Lung (tissue), 12 donors: ENCODE results near the gene BCL6. TPM values are rescaled to one million over a fixed set of nuclear protein-coding genes. Genes with fewer than 3 reads are reported as not detected.

Experiments
- ATAC-seq: fragments of 200-7000 bp; cut with Tn5 transposase; one replicate; pipeline ENCODE4 v1.9.1; 2020; ENCODE audit warnings: moderate number of reproducible peaks; ENCODE audit not compliant: insufficient read depth, low FRiP score
- DNase-seq, 3 donors: peaks; one replicate each; pipeline ENCODE4 v3.0.0-alpha.2; 2013 to 2017
- H3K27ac ChIP-seq, 2 donors: one replicate each; pipeline ENCODE4 v1.5.1; 2013; ENCODE audit warnings: mild to moderate bottlenecking in 2 of 2, moderate library complexity in 2 of 2, control low read depth in 1 of 2, inconsistent platforms in 1 of 2, low read depth in 1 of 2, low read length in 1 of 2
- H3K27me3 ChIP-seq, 3 donors: one replicate each; pipeline ENCODE4 v1.5.1; 2013; ENCODE audit warnings: low read length in 2 of 3; ENCODE audit not compliant: control insufficient read depth in 3 of 3, insufficient read depth in 3 of 3
- H3K36me3 ChIP-seq, 4 donors: one replicate each; pipeline ENCODE4 v1.5.1; 2013; ENCODE audit warnings: low read length in 4 of 4, mild to moderate bottlenecking in 1 of 4, moderate library complexity in 1 of 4; ENCODE audit not compliant: control insufficient read depth in 4 of 4, insufficient read depth in 4 of 4
- H3K4me1 ChIP-seq, 5 donors: one replicate each; pipeline ENCODE4 v1.5.1; 2013; ENCODE audit warnings: low read length in 5 of 5, mild to moderate bottlenecking in 2 of 5, moderate library complexity in 1 of 5; ENCODE audit not compliant: control insufficient read depth in 5 of 5, insufficient read depth in 5 of 5
- H3K4me3 ChIP-seq: one replicate; pipeline ENCODE4 v1.5.1; 2013; ENCODE audit warnings: mild to moderate bottlenecking, control low read depth, moderate library complexity
- H3K9ac ChIP-seq, 2 donors: one replicate each; pipeline ENCODE4 v1.5.1; 2013; ENCODE audit warnings: low read length in 2 of 2, control low read depth in 1 of 2; ENCODE audit not compliant: insufficient read depth in 1 of 2
- H3K9me3 ChIP-seq, 4 donors: one replicate each; pipeline ENCODE4 v1.5.1; 2013; ENCODE audit warnings: low read length in 3 of 4, mild to moderate bottlenecking in 1 of 4, moderate library complexity in 1 of 4; ENCODE audit not compliant: control insufficient read depth in 4 of 4, insufficient read depth in 3 of 4
- WGBS, 2 donors: extraction: QIAGEN DNeasy Blood & Tissue Kit; methylation state at CpG; one replicate each; pipeline ENCODE4 v1.1.7; 2013; 5-methylcytosine and 5-hydroxymethylcytosine counted together
- polyA plus RNA-seq, 2 donors: library from polyadenylated mRNA; stranded (reverse); fragments of 200-250 nt; gene quantifications; one replicate each; pipeline ENCODE4 v1.2.1, GENCODE V29; 2013
- total RNA-seq, 2 donors: library from RNA; depleted of rRNA in 1 of 2; stranded (reverse); fragments of >200 nt in 1 of 2; gene quantifications; one replicate each; pipeline ENCODE4 v1.2.1, GENCODE V29; 2014 to 2021
- TF ChIP-seq, protein P1 (sequence below): IDR thresholded peaks from 2 replicates; pipeline ENCODE4 v1.5.1; 2012; ENCODE audit warnings: mild to moderate bottlenecking; ENCODE audit errors: control extremely low read depth, extremely low read depth
- donor health status: control.
- donor health status: control.
- donor health status: Bipolar disorder and iron deficiency.
- donor health status: healthy.
- donor health status: DM: yes; HTN: yes; CAD: no.

The BCL6 gene
- total and polyA plus RNA-seq, 4 donors: 29.4 to 137 (median 76.5) TPM

DNA sequence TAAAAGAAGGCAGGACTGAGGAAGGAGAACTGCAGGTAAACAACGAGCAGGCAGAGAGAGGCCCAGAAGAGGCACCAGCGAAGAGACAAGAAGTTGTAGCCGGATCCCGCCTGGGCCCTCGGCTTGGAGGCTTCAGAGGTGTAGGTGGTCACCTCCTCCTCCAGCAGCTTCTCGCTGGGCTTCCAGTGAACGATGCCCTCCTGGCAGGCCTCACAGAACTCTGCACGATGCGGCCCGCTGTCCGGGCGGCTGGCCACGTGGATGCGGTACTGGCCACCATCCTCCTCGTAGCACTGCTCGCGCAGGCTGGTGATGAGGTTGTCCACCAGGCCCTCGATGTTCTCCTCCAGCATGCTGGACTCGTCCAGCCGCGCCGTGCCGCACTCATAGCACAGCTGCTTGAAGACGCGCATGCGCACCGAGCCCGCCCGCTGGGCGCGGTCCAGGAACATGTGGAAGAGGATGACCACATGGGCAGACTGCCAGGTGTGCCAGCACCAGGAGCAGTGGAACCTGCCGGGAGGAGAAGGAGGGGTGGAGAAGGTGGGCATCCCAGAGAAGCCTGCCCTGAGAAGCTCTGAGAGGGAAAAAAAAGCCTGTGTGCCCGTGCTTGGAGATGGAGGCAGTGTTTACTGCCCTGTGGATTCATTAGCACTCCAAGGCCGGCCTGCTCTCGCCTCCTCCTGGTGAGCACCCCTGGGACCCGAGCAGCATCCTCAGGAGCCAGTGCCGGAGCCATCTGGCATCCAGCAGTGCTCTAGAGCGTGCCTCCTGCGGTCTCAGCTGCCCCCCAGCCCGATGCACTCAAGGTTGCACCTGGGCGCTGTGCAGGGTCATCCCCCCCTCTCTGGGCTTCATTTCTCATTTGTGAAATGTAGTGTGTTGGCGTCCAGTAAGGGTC lies 46.5 kb downstream of the BCL6 start:
- Histone ChIP-seq H3K27ac (no peak overlapping the region), H3K9ac (no peak overlapping the region), H3K36me3 (no peaks in the 10 kb centered on the region), H3K27me3 (no peaks in the 10 kb centered on the region), H3K9me3 (no peaks in the 10 kb centered on the region), H3K4me3 (no peak overlapping the region), H3K4me1 (peaks cover 0 to 4% (median 0%) of the 10 kb centered on the region in 5 donors)
- WGBS, 2 donors: 93 to 97% methylated on average over 37 to 41 of the region's 42 CpGs
- ATAC-seq (no peak), DNase-seq (no peak)
- TF ChIP-seq, protein P1, sequence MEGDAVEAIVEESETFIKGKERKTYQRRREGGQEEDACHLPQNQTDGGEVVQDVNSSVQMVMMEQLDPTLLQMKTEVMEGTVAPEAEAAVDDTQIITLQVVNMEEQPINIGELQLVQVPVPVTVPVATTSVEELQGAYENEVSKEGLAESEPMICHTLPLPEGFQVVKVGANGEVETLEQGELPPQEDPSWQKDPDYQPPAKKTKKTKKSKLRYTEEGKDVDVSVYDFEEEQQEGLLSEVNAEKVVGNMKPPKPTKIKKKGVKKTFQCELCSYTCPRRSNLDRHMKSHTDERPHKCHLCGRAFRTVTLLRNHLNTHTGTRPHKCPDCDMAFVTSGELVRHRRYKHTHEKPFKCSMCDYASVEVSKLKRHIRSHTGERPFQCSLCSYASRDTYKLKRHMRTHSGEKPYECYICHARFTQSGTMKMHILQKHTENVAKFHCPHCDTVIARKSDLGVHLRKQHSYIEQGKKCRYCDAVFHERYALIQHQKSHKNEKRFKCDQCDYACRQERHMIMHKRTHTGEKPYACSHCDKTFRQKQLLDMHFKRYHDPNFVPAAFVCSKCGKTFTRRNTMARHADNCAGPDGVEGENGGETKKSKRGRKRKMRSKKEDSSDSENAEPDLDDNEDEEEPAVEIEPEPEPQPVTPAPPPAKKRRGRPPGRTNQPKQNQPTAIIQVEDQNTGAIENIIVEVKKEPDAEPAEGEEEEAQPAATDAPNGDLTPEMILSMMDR: no peak

DNA sequence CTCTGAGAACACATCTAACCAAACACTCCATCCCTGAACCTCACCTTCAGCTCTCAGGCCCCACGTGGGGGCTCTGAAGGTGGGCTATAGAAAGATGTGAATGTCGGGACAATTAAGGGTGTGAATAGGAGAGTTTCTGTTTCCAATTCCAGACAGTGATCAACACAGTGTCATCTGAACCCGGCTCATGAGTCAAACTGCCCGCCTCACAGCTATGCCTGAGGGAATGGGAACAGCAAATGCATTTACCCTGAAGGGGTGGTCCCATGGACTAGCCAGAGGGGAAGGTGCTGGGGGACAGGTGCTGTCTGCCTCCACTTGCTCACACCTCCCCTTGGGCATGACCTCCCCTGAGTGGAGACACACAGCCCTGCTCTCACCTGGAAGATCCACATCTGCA lies 49.2 kb downstream of the BCL6 start:
- no peak for ATAC-seq
- H3K27ac ChIP-seq: no peak overlapping the region
- TF ChIP-seq, protein P1: no peak
- no peak for DNase-seq
- no peak overlapping the region for H3K4me3 ChIP-seq
- H3K9me3 ChIP-seq: no peaks in the 10 kb centered on the region
- peaks cover 0 to 4% (median 0%) of the 10 kb centered on the region in 5 donors for H3K4me1 ChIP-seq
- 49 to 53% methylated on average over 4 of the region's 4 CpGs for WGBS, 2 donors
- H3K36me3 ChIP-seq: no peaks in the 10 kb centered on the region
- no peaks in the 10 kb centered on the region for H3K27me3 ChIP-seq
- no peak overlapping the region for H3K9ac ChIP-seq

DNA sequence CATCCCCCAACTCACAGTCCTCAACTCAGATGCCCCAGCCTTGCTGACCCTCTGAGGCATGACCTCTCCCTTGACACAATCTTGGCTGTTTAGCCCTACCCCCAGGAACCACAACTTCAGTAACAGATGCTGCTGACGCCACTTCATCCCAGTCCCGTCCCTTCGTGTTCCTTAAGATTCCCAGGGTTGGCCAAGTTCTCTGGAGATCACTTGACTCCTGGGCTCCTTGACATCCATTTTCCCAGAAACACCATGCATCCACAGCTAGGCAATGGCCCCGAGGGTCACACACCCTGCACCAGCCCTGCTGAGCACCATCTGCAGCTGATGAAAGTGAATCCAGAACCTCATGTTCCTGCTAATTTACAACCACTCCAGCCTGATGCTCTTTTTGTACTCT lies 49.8 kb downstream of the BCL6 start:
- no peaks in the 10 kb centered on the region for H3K36me3 ChIP-seq
- H3K4me3 ChIP-seq: no peak overlapping the region
- H3K27me3 ChIP-seq: no peaks in the 10 kb centered on the region
- TF ChIP-seq, protein P1: no peak
- no peak for ATAC-seq
- DNase-seq: no peak
- no peak overlapping the region for H3K9ac ChIP-seq
- 68 to 82% methylated on average over 4 of the region's 4 CpGs for WGBS, 2 donors
- H3K9me3 ChIP-seq: no peaks in the 10 kb centered on the region
- no peak overlapping the region for H3K27ac ChIP-seq
- H3K4me1 ChIP-seq: peaks cover 0 to 4% (median 0%) of the 10 kb centered on the region in 5 donors
